Natural killer cell treated with Interleukin-12 subunit alpha and Interleukin-12 subunit beta and Interleukin-15 and Interleukin-18, amount 100 ng/mL, for 72 hours (primary cell): ENCODE measurements around the gene ANKMY1. TPM values are rescaled to one million over a fixed set of nuclear protein-coding genes. Genes with fewer than 3 reads are reported as not detected.
"Not testable (repeated sequence)": the region's sequence is repeated elsewhere in the genome, so short reads cannot be mapped to it uniquely, and the experiment has no call there.

Experiments
- ATAC-seq, 2 donors: fragments of 150-1000 bp; cut with Tn5 transposase in 1 of 2; sonication (Bioruptor Pico), chemical (Tn5 transposase) in 1 of 2; 2 replicates each; pipeline ENCODE4 v1.10.0; 2021
- DNase-seq: peaks from one replicate; pipeline ENCODE4 v3.0.0; 2022; ENCODE audit warnings: low spot score
- H3K27ac Mint-ChIP-seq, 2 donors: 1 replicate in 1 of 2; 2 replicates in 1 of 2; pipeline ENCODE4 v1.8.0; 2022; ENCODE audit warnings: mixed read lengths in 2 of 2, mild to moderate bottlenecking in 1 of 2, moderate library complexity in 1 of 2
- H3K27me3 Mint-ChIP-seq, 2 donors: 1 replicate in 1 of 2; 2 replicates in 1 of 2; pipeline ENCODE4 v1.8.0; 2022; ENCODE audit warnings: mixed read lengths in 2 of 2
- H3K36me3 Mint-ChIP-seq: one replicate; pipeline ENCODE4 v1.8.0; 2022; ENCODE audit warnings: mixed read lengths
- H3K4me1 Mint-ChIP-seq, 2 donors: 1 replicate in 1 of 2; 2 replicates in 1 of 2; pipeline ENCODE4 v1.8.0; 2022; ENCODE audit warnings: low read depth in 2 of 2, mixed read lengths in 2 of 2, mild to moderate bottlenecking in 1 of 2
- H3K4me3 Mint-ChIP-seq: one replicate; pipeline ENCODE4 v1.8.0; 2022; ENCODE audit warnings: mixed read lengths
- H3K9me3 Mint-ChIP-seq: 2 replicates; pipeline ENCODE4 v1.8.0; 2022; ENCODE audit warnings: mixed read lengths
- total RNA-seq, 2 donors: library from RNA; stranded (reverse); gene quantifications; one replicate each; pipeline ENCODE4 v1.2.3, GENCODE V29; 2022

ANKMY1 gene
- total RNA-seq, 2 donors from 2014 or later = 13.0 to 40.9 TPM

DNA sequence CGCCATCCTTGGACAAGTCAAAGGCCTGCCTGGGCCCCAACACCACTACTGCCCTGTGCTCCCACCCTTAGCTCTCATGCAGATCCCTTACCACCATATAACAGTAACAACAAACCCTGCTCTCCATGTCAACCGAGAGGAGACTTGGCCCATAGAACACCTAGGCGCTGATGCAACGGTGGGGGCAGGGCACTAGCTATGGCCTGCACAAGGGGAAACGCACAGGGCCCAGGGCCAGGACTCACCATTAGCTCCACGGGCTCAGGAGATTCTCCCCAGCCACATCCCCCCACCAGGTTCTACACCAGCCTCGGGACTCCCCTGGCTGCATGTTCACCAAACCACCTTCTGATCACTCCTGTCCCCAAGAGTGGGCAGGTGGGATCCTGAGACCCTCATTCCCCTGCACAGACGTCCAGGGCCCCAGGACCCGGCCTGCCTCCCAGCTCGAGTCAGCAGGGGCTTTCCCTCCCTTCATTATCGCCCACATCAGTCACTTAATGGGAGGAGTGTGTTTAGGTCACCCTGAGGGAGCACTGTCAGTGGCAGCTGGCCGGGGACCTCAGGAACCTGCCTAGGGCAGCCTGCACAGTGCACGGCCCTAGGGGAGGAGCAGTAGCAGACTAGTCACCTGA is 29.3 kb downstream of the ANKMY1 start:
- peak in 1 of 2 donors; percentile 33 for ATAC-seq
- no peak overlapping the region for H3K4me3 Mint-ChIP-seq
- H3K36me3 Mint-ChIP-seq = peaks cover 38% of the 10 kb centered on the region
- no peak for DNase-seq
- no peaks in the 10 kb centered on the region for H3K27me3 Mint-ChIP-seq
- H3K9me3 Mint-ChIP-seq = peaks cover 21% of the 10 kb centered on the region
- H3K27ac Mint-ChIP-seq = no peak overlapping the region
- peaks cover 0 to 13% of the 10 kb centered on the region in 2 donors for H3K4me1 Mint-ChIP-seq

DNA sequence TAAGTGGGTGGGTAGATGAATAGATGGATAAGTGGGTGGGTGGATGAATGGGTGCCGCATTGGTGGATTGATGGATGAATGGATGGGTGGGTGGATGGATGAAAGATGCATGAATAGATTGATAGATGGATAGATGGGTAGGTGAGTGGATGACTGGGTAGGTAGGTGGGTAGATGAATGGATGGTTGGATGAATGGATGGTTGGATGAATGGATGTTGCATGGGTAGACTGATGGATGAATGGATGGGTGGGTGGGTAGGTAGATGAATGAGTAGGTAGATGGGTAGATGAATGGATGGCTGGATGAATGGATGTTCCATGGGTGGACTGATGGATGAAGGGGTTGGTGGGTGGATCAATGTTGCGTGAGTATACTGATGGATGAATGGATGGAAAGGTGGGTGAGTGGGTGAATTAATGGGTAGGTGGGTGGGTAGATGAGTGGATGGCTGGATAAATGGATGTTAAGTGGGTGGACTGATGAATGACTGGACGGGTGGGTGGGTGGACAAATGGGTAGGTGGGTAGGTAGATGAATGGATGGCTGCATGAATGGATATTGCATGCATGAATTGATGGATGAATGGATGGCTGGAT is 30.5 kb downstream of the ANKMY1 start:
- Mint-ChIP-seq H3K36me3 (peaks cover 30% of the 10 kb centered on the region), H3K27me3 (no peaks in the 10 kb centered on the region), H3K9me3 (peaks cover 19% of the 10 kb centered on the region), H3K4me3 (no peak overlapping the region), H3K27ac (no peak overlapping the region), H3K4me1 (peaks cover 3 to 14% of the 10 kb centered on the region in 2 donors)
- no peak for DNase-seq
- ATAC-seq = no peak

DNA sequence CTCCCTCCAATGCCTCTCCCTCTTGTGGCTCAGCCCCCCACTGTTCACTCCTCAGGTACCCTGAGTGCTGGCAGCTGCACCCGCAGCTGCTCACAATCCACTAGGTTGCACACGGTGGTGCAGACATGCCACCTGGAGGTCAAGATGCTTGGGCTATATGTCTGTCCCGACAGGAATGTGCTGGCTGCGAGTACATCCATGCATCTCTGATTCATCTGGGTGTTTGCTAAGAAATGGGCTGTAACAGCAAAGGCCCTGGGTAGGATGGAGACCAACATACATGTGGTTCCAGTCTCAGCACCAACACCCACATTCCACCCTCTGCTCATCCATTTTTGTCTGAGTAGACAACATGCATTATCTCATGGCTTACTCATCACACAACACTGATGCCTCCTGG is 31.3 kb downstream of the ANKMY1 start:
- Mint-ChIP-seq H3K9me3 (peaks cover 11% of the 10 kb centered on the region), H3K4me3 (no peak overlapping the region), H3K27ac (no peak overlapping the region), H3K36me3 (peaks cover 23% of the 10 kb centered on the region), H3K4me1 (peaks cover 4 to 15% of the 10 kb centered on the region in 2 donors), H3K27me3 (no peaks in the 10 kb centered on the region)
- no peak for ATAC-seq
- no peak for DNase-seq

DNA sequence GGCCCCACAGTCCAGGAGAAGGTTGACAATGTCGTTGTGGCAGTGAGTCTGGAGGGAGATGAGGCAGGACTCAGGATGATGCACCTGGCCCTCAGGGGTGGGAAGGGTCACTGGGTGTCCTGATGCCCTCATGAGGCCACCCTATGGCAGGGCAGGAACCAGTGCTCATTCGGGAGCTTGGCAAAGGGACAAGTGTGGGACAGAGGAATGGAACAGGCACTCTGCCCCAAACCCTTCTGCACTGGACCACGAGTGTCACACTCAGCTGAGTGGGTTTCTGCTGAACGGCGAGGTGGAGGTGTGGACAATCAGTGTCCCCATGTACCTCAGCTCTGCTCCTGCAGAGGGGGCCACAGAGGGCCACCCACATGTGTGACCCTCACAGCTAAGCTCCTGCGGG is 32.0 kb downstream of the ANKMY1 start:
- no peaks in the 10 kb centered on the region for H3K27me3 Mint-ChIP-seq
- peaks cover 5 to 16% of the 10 kb centered on the region in 2 donors for H3K4me1 Mint-ChIP-seq
- H3K4me3 Mint-ChIP-seq = no peak overlapping the region
- peaks cover 16% of the 10 kb centered on the region for H3K36me3 Mint-ChIP-seq
- no peak for ATAC-seq
- peaks cover 11% of the 10 kb centered on the region for H3K9me3 Mint-ChIP-seq
- DNase-seq = no peak
- H3K27ac Mint-ChIP-seq = no peak overlapping the region

DNA sequence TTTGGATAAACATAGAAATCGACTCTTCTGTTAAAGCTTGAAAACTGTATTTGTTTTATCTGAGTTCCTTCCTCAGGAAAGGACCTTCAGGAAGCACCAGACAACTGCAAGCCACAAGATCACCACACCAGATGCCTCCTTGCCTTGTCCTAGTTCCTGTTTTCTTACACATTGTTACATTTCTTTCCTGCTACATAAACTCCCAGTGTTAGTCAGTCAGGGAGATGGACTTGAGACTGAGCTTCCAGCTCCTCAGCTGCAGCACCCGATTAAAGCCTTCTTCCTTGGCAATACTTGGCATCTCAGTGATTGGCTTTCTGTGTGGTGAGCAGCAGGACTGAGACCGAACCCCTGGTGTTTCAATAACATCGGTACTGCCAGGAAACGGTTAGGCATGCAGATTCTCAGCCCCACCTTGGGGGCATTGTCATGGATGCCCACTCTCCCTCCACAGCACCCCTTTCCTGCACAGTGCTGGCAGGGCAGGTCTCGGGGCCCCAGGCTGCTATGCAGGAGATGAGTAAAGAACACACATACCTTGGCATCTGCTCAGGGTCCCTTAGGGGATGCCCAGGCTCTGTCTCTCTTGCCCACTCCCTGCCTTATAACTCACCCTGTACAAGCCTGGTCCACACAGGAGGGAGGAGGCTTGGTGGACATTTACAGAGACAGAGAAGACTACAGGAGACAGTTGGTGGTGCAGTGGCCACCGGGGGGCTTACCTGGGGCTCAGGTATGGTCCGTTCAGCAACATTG is 32.6 kb downstream of the ANKMY1 start:
- peaks cover 10 to 19% of the 10 kb centered on the region in 2 donors for H3K4me1 Mint-ChIP-seq
- H3K9me3 Mint-ChIP-seq = peaks cover 11% of the 10 kb centered on the region
- H3K4me3 Mint-ChIP-seq = no peak overlapping the region
- H3K36me3 Mint-ChIP-seq = peaks cover 16% of the 10 kb centered on the region
- DNase-seq = no peak
- ATAC-seq = no peak
- H3K27ac Mint-ChIP-seq = no peak overlapping the region
- H3K27me3 Mint-ChIP-seq = peaks cover 0 to 2% of the 10 kb centered on the region in 2 donors

DNA sequence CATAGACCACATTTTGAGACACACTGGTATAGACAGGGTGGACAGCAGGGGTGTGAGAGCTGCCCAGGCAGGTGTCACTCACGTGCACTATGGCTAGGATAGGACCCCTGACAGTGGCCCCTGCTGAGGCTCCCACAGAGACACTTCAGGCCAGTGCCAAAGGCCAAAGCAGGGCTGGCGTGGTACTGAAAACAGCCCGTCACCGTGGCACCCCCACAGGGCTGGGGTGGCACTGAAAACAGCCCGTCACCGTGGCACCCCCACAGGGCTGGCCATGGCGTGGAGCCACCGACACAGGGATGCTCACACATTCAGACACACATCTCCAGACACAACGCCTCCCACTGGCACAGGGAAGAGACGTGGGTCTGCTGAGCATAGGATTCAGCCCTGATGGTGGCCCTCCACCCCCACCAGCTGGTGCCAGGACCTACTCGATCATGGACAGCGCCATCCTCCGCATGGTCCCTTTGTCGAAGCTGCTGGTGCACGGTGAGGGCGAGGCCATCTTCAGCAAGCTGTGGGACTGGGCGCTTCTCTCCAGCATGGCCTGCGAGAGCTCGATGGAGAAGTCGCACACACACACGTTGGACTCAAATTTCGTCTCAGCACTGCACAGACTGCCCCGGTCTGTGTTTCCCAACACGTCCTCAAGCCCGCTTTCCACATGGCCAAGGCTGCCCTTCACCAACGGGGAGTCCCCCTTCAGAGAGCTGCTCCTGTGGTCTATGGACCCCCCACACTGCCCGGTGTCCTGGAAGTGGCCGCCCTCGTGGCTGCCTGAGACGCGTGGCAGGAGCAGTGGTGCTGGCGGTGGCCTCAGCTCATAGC is 34.1 kb downstream of the ANKMY1 start:
- H3K27me3 Mint-ChIP-seq = peaks cover 0 to 2% of the 10 kb centered on the region in 2 donors
- H3K4me3 Mint-ChIP-seq = no peak overlapping the region
- DNase-seq (peak; percentile 58), ATAC-seq (no peak)
- peaks cover 16% of the 10 kb centered on the region for H3K36me3 Mint-ChIP-seq
- peaks cover 10% of the 10 kb centered on the region in 2 donors for H3K4me1 Mint-ChIP-seq
- H3K27ac Mint-ChIP-seq = no peak overlapping the region
- H3K9me3 Mint-ChIP-seq = peaks cover 11% of the 10 kb centered on the region

DNA sequence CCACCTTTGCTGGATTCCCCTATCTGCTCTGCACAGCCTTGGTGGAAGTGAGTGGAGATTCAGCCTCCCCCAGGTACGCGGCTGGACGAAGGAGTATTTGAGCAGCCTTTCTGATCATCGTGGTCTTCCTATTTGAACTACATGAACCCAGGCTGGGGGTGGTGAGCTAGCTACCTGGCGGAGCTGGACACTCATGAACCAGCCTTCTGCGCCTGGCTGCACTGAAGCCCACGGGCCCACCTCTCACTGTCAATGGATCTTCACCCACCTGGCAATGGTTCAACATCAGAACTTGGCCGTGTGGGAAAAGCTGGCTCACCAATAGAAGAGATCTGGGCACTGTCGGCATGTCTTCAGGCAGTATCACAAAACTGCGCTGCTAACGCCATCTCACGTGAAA is 35.4 kb downstream of the ANKMY1 start:
- H3K27ac Mint-ChIP-seq = no peak overlapping the region
- no peak overlapping the region for H3K4me3 Mint-ChIP-seq
- ATAC-seq = no peak
- peaks cover 10% of the 10 kb centered on the region in 2 donors for H3K4me1 Mint-ChIP-seq
- H3K9me3 Mint-ChIP-seq = peaks cover 11% of the 10 kb centered on the region
- H3K36me3 Mint-ChIP-seq = peaks cover 13% of the 10 kb centered on the region
- H3K27me3 Mint-ChIP-seq = peaks cover 0 to 2% of the 10 kb centered on the region in 2 donors
- no peak for DNase-seq

DNA sequence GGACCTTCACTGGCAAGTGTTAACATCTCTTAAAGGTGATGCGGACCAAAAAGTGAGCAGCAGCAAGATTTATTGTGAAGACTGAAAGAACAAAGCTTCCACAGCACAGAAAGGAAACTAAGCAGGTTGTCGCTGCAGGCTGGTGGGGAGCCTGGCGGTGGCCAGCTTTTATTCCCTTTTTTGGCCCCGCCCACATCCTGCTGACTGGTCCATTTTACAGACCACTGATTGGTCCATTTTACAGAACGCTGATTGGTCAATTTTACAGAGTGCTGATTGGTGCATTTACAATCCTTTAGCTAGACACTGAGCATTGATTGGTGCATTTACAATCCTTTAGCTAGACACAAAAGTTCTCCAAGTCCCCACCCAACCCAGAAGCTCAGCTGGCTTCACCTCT is 35.9 kb downstream of the ANKMY1 start:
- not testable (repeated sequence) for H3K4me3 Mint-ChIP-seq, H3K36me3 Mint-ChIP-seq, ATAC-seq, H3K27ac Mint-ChIP-seq, H3K9me3 Mint-ChIP-seq, H3K27me3 Mint-ChIP-seq, DNase-seq
- peaks cover 7 to 10% of the 10 kb centered on the region in 2 donors for H3K4me1 Mint-ChIP-seq

DNA sequence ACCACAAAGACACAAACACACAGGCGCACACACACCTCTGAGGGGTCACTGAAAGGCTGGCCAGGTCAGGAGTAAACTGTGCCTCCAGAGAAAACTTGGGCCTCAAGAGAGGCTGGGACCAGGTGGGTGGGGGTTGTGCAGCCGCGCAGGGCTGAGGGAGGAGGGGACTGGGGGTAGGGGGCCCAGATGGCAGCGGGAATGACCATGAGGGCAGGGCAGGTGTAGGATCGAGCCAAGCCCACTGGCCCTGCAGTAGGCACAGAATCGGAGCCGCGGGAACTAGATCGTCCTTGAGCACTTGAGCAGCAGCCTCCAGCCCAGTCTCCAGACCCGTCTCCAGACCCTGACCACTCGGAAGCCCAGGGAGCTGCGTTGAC is 36.8 kb downstream of the ANKMY1 start:
- no peak overlapping the region for H3K27ac Mint-ChIP-seq
- DNase-seq (no peak), ATAC-seq (no peak)
- no peak overlapping the region for H3K4me3 Mint-ChIP-seq
- H3K4me1 Mint-ChIP-seq = peaks cover 7 to 10% of the 10 kb centered on the region in 2 donors
- H3K9me3 Mint-ChIP-seq = peaks cover 5% of the 10 kb centered on the region
- peaks cover 7% of the 10 kb centered on the region for H3K36me3 Mint-ChIP-seq
- peaks cover 0 to 2% of the 10 kb centered on the region in 2 donors for H3K27me3 Mint-ChIP-seq

DNA sequence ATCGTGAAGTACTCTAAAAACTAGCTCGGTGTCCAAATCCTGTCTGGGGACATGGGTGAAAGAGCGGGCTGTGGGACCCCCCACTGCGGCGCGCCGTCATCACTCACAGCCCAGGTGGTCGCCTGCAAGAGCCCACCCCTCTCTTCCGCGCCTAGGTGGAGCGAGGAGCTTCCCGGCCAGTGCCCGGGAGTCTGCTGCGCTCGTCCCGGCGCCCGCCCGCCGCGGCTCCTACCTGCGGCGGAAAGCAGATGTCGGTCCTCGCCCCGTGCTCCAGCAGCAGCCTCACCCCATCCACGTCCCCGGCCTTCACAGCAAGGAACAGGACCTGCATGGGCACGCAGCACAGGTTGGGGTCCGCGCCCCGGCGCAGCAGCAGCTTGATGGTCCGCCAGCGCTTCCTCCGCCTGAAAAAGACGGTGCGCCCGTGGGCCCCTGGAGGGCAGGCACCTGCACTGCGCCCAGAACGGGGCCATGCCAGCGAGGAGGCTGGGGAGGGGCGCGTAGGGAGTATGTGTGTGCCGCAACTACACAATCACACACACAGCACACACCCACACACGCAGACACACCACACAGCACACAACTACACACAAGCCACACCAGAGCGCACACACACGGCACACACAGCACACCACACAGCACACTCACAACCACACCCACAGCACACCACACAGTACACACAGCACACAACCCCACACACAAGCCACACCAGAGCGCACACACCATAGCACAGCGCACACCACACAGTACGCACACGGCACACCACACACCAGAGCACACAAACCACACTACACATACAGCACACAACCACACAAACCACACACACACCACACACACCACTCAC is 37.4 kb downstream of the ANKMY1 start:
- Mint-ChIP-seq H3K9me3 (peaks cover 5% of the 10 kb centered on the region), H3K27ac (no peak overlapping the region), H3K36me3 (peaks cover 7% of the 10 kb centered on the region), H3K4me1 (peaks cover 7 to 10% of the 10 kb centered on the region in 2 donors), H3K27me3 (peaks cover 0 to 2% of the 10 kb centered on the region in 2 donors), H3K4me3 (no peak overlapping the region)
- DNase-seq (no peak), ATAC-seq (peak; percentile 22 to 43)

DNA sequence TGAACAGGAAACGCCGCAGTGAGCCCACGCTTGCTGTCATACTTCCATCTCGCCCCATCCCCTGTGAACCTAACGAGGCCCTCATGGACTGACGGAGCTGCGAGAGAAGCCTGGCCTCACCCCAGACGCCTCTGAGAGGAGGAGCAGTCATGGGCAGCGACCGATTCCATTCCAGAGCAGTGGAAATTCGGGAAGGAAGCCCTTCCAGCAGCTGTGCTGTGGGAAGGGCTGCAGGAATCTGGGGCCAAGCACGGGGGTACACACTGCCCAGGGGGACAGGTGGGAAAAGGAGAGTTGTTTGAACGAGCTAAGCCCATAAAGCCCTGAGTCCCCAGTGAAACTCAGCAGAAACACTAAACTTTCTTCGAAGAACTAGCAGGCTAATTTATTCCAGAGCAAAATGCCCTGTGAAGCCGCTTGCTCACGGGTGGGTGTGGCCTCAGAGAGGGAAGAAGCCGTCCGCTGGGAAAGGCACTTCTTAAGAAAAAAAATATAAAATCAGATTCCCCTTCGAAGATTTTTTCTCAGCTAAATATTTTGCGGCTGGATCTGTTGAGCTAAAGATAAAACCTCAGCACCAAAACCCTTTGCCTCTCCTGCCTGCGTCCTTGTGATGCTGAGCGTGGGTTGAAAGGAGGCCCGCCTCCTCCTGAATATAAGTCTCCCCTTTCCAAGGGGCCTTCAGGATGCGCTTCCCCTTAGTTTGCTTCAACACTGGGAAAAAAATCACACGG is 38.2 kb downstream of the ANKMY1 start:
- H3K27me3 Mint-ChIP-seq = peaks cover 0 to 2% of the 10 kb centered on the region in 2 donors
- DNase-seq (no peak), ATAC-seq (no peak)
- H3K36me3 Mint-ChIP-seq = no peaks in the 10 kb centered on the region
- no peaks in the 10 kb centered on the region for H3K9me3 Mint-ChIP-seq
- no peak overlapping the region for H3K4me3 Mint-ChIP-seq
- H3K27ac Mint-ChIP-seq = no peak overlapping the region
- peaks cover 7 to 10% of the 10 kb centered on the region in 2 donors for H3K4me1 Mint-ChIP-seq

DNA sequence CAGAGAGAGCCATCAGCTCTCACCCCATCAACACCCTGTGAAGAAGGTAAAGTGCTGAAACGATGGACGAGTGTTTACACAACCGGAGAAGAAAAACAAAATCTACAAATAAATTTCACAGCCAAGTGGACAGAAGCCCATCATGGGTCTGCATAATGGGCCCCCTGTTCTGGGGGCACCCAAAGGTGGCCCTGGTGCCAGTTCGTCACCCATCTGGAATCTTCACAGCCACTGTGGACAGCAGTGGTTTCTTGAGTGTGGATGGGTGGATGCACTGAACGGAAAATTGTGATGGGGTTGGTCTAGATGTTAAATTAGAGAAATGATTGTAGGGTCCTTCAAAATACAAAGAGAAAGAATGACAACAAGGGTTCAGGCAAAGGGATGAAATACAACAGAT is 38.8 kb downstream of the ANKMY1 start:
- H3K27ac Mint-ChIP-seq = no peak overlapping the region
- H3K4me1 Mint-ChIP-seq = peaks cover 10 to 15% of the 10 kb centered on the region in 2 donors
- no peaks in the 10 kb centered on the region for H3K9me3 Mint-ChIP-seq

More for the DNA sequence above, 38.8 kb downstream of the ANKMY1 start:
- no peak for DNase-seq
- Mint-ChIP-seq H3K27me3 (peaks cover 0 to 2% of the 10 kb centered on the region in 2 donors), H3K4me3 (no peak overlapping the region), H3K36me3 (no peaks in the 10 kb centered on the region)
- no peak for ATAC-seq
